ENCODE measurements around the gene TGOLN2.

GRCh38 chr2:85312404-85312803 is 15.4 kb downstream of the TGOLN2 start:
- TF ChIP-seq EZH2 (IDR thresholded peaks at IDR 0.05; ENCODE audit: borderline replicate concordance), result no peak
- TF ChIP-seq, protein P1, sequence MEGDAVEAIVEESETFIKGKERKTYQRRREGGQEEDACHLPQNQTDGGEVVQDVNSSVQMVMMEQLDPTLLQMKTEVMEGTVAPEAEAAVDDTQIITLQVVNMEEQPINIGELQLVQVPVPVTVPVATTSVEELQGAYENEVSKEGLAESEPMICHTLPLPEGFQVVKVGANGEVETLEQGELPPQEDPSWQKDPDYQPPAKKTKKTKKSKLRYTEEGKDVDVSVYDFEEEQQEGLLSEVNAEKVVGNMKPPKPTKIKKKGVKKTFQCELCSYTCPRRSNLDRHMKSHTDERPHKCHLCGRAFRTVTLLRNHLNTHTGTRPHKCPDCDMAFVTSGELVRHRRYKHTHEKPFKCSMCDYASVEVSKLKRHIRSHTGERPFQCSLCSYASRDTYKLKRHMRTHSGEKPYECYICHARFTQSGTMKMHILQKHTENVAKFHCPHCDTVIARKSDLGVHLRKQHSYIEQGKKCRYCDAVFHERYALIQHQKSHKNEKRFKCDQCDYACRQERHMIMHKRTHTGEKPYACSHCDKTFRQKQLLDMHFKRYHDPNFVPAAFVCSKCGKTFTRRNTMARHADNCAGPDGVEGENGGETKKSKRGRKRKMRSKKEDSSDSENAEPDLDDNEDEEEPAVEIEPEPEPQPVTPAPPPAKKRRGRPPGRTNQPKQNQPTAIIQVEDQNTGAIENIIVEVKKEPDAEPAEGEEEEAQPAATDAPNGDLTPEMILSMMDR (IDR thresholded peaks at IDR 0.05; ENCODE audit: poor library complexity), result no peak

Measured in hepatocyte (in vitro differentiated cells).